HepG2 (cell line): ENCODE measurements around the gene STK39. TPM values are rescaled to one million over a fixed set of nuclear protein-coding genes. Genes with fewer than 3 reads are reported as not detected.

Experiments
- CREB3 ChIP-seq: sonication (generic); formaldehyde crosslinking; IDR thresholded peaks from 2 replicates; pipeline ENCODE4 v1.5.0; 2020; ENCODE audit warnings: missing genetic modification reagents
- CTCF ChIP-seq: sonication (generic); formaldehyde crosslinking; IDR thresholded peaks from 2 replicates; pipeline ENCODE4 v1.5.0; 2020; ENCODE audit warnings: mild to moderate bottlenecking, missing genetic modification reagents, moderate library complexity
- DR1 ChIP-seq: sonication (generic); formaldehyde crosslinking; IDR thresholded peaks from 2 replicates; pipeline ENCODE4 v1.8.0; 2021; ENCODE audit warnings: mild to moderate bottlenecking, missing genetic modification reagents, inconsistent platforms
- HCFC1 ChIP-seq: fragments of 150-350 bp; IDR thresholded peaks from 2 replicates; pipeline ENCODE4 v1.6.1; 2014; ENCODE audit warnings: low read depth, low read length
- MAF1 ChIP-seq: sonication (generic); formaldehyde crosslinking; IDR thresholded peaks from 2 replicates; pipeline ENCODE4 v1.5.0; 2020; ENCODE audit warnings: missing genetic modification reagents, borderline replicate concordance
- MAX ChIP-seq: IDR thresholded peaks from 2 replicates; pipeline ENCODE4 v1.6.1; 2012; ENCODE audit warnings: inconsistent platforms
- SATB2 ChIP-seq: sonication (generic); formaldehyde crosslinking; IDR thresholded peaks from 2 replicates; pipeline ENCODE4 v1.5.0; 2020; ENCODE audit warnings: missing genetic modification reagents
- SIX1 ChIP-seq: sonication (generic); formaldehyde crosslinking; IDR thresholded peaks from 2 replicates; pipeline ENCODE4 v1.4.0; 2020; ENCODE audit warnings: missing genetic modification reagents, borderline replicate concordance
- SP5 ChIP-seq: IDR thresholded peaks from 2 replicates; pipeline ENCODE4 v1.6.1; 2016; ENCODE audit warnings: low read depth, borderline replicate concordance
- ZNF670 ChIP-seq: sonication (generic); formaldehyde crosslinking; IDR thresholded peaks from 2 replicates; pipeline ENCODE4 v1.8.0; 2022; ENCODE audit warnings: mild to moderate bottlenecking, missing genetic modification reagents, borderline replicate concordance
- polyA plus RNA-seq, 8 experiments: library from polyadenylated mRNA; depleted of rRNA in 3 of 8; stranded (reverse) in 7 of 8; unstranded in 1 of 8; fragments of >200 nt; fragmentation: Illumina TruSeq in 4 of 8; extraction: Trizol in 4 of 8; gene quantifications; 2 replicates each; pipeline versions ENCODE4 v1.2.1 to v1.2.3, GENCODE V29; 2011 to 2016; ENCODE audit warnings: low read depth in 4 of 8, missing spikeins in 1 of 8, mixed read lengths in 1 of 8; ENCODE audit not compliant: insufficient read depth in 1 of 8
- total RNA-seq, 5 experiments: library from RNA; depleted of rRNA; stranded (reverse); fragments of >200 nt; fragmentation: Illumina TruSeq; extraction: Trizol; gene quantifications; 2 replicates each; pipeline ENCODE4 v1.2.3, GENCODE V29; 2016; ENCODE audit warnings: low read depth in 1 of 5

The STK39 gene
- total and polyA plus RNA-seq, 2 of the 13 experiments (the other 11 are each of a cell fraction or from before 2014, with no cell fraction given), result 27.3 to 38.4 TPM

- TF ChIP-seq CTCF (CRISPR knock-in tag) (peak; percentile 70), CREB3 (no peak), SIX1 (CRISPR knock-in tag) (peak; percentile 17; the same call in 1 of the 2 replicates), MAF1 (no peak), ZNF670 (CRISPR knock-in tag) (peak; percentile 52; the same call in 1 of the 2 replicates), MAX (peak; percentile 50), SP5 (no peak), DR1 (CRISPR knock-in tag) (peak; percentile 51; the same call in 1 of the 2 replicates), SATB2 (CRISPR knock-in tag) (no peak), HCFC1 (no peak)
These were observed 683 bp downstream of the STK39 start (continued) for GRCh38 chr2:168246483-168247340.
